HG03354 (cell line): ENCODE measurements around the gene WDR44.
"Not testable (repeated sequence)": the region's sequence is repeated elsewhere in the genome, so short reads cannot be mapped to it uniquely, and the experiment has no call there.

Source experiments
- ATAC-seq: cut with Tn5 transposase; IDR thresholded peaks from one replicate; pipeline ENCODE4 v1.9.1; 2021; ENCODE audit warnings: mild to moderate bottlenecking; ENCODE audit not compliant: unreplicated experiment, poor library complexity, severe bottlenecking

Gene WDR44

GRCh38 chrX:118345464-118346257, at the start of gene WDR44:
WDR44 (plus strand) TSS chrX:118346106; CDS start chrX:118346504, 398 bp downstream.
- peak; percentile 89 for ATAC-seq

- ATAC-seq, result not testable (repeated sequence)
These were observed 40.1 kb upstream of the WDR44 start for GRCh38 chrX:118305827-118306226.

DNA sequence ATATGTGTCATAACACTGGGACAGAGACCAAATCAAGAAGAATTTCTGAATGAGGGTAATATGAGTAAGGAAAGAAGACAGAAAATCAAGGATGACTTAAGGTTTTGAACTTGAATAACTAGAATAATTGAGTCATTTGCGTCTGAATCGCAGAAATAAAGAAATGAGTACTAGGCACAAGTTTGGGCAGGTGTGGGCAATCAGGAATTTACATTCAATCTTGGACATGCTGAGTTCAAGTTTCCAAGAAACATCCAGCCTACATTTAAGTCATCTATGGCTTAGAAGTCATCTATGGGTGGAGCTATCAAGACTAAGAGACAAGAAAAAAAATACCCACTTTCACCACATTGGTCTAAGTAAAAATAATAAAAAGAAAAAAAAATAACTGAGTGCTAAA, 30.4 kb upstream of the WDR44 start:
- no peak for ATAC-seq

- no peak for ATAC-seq
These were observed 21.3 kb upstream of the WDR44 start for GRCh38 chrX:118324588-118324987.

DNA sequence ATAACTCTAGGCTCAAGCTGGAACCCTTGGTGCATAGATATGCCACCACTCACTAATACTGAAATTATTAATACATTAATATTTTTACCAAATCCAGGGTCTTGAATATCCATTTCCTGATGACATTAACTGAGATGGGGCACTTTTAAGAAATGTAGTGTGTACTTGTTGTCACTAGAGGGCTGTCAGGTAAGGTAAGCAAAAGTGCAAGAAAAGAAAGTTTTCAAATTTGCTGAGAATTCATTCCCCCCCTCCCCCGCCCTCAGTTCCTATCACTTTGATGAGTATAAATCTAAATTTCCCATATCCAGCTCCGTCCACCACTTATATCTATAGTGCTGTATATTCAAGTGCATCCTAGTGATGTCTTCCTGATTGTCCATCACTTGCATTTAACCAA, 20.5 kb upstream of the WDR44 start:
- no peak for ATAC-seq

GRCh38 chrX:118329175-118329574, 16.7 kb upstream of the WDR44 start:
- ATAC-seq, result no peak

DNA sequence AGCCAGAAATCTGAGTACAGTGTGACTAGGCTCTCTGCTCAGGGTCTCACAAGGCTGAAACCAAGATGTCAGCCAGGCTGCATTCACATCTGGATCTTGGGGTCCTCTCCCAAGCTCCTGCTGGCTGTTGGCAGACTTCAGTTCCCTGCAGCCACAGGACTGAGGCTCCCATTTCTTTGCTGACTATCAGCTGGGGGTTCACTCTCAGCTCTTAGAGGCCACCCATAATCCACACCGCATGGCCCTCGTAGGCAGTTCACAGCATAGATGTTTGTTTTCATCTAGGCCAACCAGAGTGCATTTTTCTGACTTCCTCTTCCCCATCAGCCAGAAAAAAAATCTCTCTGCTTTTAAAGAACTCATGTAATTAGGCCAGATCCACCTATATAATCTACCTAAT, 8.2 kb upstream of the WDR44 start:
- ATAC-seq, result no peak

DNA sequence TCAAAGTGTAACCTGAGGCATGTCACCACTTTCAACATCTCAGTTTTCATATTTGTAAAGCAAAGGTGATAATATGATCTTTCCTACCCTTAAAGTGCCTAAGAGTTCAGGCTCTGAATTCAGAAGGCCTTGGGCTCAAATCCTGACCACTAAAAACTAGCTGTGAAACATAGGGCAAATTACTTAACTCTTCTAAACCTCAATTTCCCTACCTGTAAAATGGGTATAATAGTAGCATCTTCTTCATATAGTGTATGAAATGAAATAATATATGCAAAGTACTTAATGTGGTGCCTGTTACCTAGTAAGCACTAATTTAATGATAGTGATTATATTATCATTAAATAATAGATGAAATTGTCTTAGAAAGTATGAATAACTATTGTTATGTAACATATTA, 7.0 kb upstream of the WDR44 start:
- no peak for ATAC-seq

DNA sequence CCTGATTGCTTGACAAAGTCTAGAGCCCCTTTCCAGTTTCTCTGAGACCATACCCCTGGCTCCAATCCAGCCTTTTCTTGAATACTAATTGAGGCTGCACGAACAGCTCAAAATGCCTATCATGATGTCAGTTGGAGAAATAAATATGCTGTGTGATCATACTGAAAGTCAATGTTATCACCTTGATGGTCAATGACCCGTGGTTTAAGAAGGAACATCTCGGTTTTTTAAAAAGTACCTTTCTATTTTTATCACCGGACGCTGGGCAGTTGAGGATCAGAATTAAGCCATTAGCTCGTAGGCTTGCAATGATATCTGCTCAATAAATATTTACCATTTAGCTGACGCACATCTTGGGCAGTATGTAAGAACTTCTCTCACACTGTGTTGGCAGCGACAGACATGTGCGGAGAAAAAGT, 852 bp upstream of the WDR44 start:
- ATAC-seq, result peak; percentile 9

GRCh38 chrX:118346258-118347094, 570 bp downstream of the WDR44 start:
- ATAC-seq, result peak; percentile 41

GRCh38 chrX:118347131-118347530, 1.2 kb downstream of the WDR44 start:
- ATAC-seq, result no peak

GRCh38 chrX:118347736-118348135, 1.8 kb downstream of the WDR44 start:
- no peak for ATAC-seq

DNA sequence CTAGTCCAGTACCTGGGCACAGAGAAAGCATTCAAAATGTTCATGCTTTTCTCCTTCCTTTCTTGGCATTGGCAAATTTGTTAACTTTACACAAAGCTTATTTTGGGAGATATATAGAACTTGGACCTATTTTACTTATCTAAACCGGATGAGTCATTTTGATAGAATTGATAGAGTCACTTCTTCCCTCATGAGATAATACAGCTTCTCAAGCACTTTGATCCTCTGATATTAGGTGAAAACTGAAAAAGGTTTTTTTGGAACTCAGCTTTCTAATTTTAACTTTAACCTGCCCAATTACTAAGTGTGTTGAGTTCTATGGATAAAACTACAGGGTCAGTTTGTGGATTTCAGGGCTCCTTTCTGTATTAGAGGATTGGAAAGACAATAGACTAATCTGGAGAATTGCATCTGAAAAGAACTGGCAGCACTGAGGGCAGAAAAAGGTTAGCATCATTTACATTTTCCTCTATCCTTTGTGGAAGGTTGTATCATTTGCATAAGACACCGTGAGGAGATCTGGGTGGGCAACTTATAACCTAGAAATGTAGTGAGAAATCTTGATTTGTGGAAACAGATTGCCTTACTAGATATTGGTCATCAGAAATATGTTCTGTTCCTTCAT, 2.4 kb downstream of the WDR44 start:
- ATAC-seq, result no peak

GRCh38 chrX:118349188-118349587, 3.3 kb downstream of the WDR44 start:
- ATAC-seq, result no peak

DNA sequence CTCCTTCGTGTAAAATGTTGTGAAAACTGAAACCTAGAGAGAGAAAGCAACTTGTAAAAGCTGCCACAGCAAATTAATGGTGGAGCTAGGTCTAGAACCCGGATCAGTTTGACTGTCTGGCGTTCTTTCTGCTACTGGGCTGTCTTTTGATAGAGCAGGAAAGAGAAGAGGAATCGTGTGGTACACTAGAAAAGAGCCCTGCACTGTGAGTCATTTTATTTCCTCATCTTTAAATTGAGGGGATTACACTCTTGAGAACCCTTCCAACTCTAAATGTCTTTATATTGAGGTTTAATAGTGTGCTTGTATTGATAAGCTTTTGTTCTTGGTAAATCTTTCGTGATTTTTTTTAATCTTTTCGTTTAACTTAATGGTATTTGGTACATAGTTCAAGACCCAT, 4.3 kb downstream of the WDR44 start:
- ATAC-seq, result no peak

GRCh38 chrX:118350706-118351105, 4.8 kb downstream of the WDR44 start:
- no peak for ATAC-seq

DNA sequence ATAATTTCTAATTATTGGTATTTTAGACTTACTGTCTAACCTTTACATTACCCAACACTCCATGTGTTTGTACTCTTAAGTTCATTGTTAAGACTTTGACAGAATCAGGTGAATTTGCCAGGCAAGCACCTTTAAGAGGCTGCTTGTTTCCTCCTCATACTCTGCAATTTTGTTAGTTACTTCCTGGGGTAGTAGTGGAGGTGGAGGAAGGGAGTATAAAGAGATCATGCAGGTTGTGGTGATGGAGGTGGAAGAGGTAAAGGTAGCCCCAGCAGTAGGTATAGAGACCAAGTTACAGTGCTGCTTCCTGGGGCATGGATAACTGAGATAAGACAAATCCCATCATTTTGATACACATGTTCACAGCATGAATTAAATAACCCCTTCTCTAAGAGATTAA, 6.7 kb downstream of the WDR44 start:
- ATAC-seq, result no peak

DNA sequence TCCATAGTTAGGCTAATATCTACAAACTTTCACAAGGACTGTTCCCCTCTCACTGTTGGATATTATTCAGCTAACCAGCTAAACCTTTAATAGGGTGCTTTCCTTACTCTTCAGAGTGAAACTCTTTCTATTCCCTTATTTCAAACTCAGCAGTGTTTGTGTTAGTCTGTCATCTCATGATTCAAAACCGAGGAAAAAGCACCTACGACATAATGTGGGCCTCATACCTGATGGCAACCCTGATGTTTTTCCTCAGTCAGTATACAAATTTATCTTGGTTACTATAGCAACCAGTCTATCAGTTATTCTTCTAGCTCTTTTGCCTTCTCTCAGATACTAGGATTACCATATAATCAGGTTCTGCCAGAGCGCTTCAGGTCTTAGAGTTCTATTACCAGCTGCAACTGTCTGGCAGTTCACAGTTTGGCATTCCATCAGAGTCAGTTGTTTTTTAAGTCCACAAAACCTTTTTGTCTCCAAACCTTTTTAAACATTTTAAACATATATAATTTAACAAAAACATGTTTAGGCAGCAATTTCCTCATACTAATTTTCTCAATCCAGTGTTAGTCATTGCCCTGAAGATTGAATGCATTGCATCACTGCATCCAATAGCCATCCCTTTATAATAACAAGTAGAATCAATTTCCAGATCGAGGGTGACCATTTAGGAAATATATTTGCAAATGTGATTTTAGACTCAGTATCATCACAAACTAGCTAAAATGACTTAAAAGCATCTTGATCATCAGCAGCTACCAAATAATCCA, 7.4 kb downstream of the WDR44 start:
- peak; percentile 66 for ATAC-seq

GRCh38 chrX:118355225-118355920, 9.5 kb downstream of the WDR44 start:
- no peak for ATAC-seq
